ENCODE measurements around the gene ARMC7.

- TF ChIP-seq CTCF (conservative IDR thresholded peaks at IDR 0.05; ENCODE audit: low read depth, low read length) (no peak), EZH2 (IDR thresholded peaks at IDR 0.05; ENCODE audit: borderline replicate concordance, low read depth, low read length, poor library complexity, severe bottlenecking) (no peak)
These were observed 65.2 kb downstream of the ARMC7 start for GRCh38 chr17:75174996-75175395.

Data from A673 (cell line).